ENCODE measurements around the gene LMNTD1.
"Not testable (repeated sequence)": the region's sequence is repeated elsewhere in the genome, so short reads cannot be mapped to it uniquely, and the experiment has no call there.

Gene LMNTD1

GRCh38 chr12:25553098-25553497, at the start of gene LMNTD1:
Gene LMNTD1, minus strand, starts transcription at chr12:25553283. Its CDS starts 324 bp downstream, at chr12:25552959.
- DNase-seq (ENCODE audit: low spot score): no peak

GRCh38 chr12:25598956-25599355, 45.9 kb upstream of the LMNTD1 start:
- DNase-seq (ENCODE audit: low spot score): no peak

- DNase-seq (ENCODE audit: low spot score): not testable (repeated sequence)
These were observed 42.4 kb upstream of the LMNTD1 start for GRCh38 chr12:25595496-25595895.

GRCh38 chr12:25594376-25594775, 41.3 kb upstream of the LMNTD1 start:
- DNase-seq (ENCODE audit: low spot score): no peak

- DNase-seq (ENCODE audit: low spot score): no peak
These were observed 39.8 kb upstream of the LMNTD1 start for GRCh38 chr12:25592725-25593495.

DNA sequence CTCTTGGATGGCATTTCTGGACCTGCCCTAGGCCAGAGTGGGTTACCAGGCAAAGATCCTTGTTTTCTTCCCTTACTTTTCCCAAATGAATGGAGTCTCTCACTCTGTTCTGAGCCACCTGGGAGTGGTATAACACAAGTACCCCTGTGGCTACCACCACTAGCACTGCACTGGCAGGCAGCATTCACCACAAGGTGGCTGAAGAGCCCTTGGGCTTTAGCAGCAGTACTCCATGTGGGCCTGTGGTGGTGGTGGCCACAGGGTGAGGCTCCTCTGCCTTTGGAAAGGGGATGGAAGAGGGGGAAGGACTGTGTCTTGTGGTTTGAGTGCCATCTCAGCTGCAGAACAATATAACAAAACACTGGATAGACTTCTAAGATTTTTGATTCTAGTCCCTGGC, 38.1 kb upstream of the LMNTD1 start:
- no peak for DNase-seq (ENCODE audit: low spot score)

GRCh38 chr12:25590011-25590721, 37.1 kb upstream of the LMNTD1 start:
- no peak for DNase-seq (ENCODE audit: low spot score)

GRCh38 chr12:25587346-25587745, 34.3 kb upstream of the LMNTD1 start:
- no peak for DNase-seq (ENCODE audit: low spot score)

GRCh38 chr12:25585662-25586061, 32.6 kb upstream of the LMNTD1 start:
- no peak for DNase-seq (ENCODE audit: low spot score)

- DNase-seq (ENCODE audit: low spot score): peak; percentile 51
These were observed 32.0 kb upstream of the LMNTD1 start for GRCh38 chr12:25585021-25585523.

- no peak for DNase-seq (ENCODE audit: low spot score)
These were observed 31.5 kb upstream of the LMNTD1 start for GRCh38 chr12:25584596-25584995.

DNA sequence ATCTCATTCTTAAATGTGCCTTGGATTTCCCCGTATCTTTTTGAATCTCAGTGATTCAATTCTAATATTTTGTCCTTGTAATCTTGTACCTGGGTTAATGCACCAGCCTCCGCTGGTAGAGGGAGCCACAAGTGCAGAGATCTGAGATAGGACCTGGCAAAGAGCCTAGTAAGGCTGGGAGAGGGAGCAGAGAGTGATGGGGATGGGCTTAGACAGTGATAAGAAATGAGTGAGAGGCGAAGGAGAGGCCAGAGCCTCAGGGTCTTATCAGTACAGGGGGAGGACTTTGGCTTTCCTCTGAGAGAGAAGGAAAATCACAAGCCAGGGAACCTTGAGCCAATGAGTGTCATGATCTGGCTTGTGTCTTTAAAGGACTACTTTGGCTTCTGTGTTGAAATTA, 30.5 kb upstream of the LMNTD1 start:
- DNase-seq (ENCODE audit: low spot score): no peak

GRCh38 chr12:25581067-25581466, 28.0 kb upstream of the LMNTD1 start:
- DNase-seq (ENCODE audit: low spot score): no peak

- DNase-seq (ENCODE audit: low spot score): no peak
These were observed 25.5 kb upstream of the LMNTD1 start for GRCh38 chr12:25578411-25579143.

DNA sequence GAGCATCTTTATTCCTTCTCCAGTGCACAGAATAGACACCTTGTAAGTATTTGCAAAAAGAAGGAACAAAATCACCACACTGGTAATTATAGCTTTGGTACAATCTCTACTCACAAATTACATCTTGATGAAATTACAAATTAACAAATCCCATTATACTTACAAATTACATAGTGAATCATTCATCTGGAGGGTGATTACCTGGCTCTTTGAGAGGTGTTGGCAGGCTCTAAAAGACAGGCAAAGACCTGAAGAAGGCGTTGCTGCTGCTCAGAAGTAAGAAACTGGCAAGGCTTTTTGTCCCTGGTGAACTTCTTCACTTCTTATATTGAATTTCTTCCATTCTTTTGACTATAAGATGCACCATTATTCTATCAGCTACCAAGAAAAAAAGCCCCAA, 21.7 kb upstream of the LMNTD1 start:
- DNase-seq (ENCODE audit: low spot score): no peak

DNA sequence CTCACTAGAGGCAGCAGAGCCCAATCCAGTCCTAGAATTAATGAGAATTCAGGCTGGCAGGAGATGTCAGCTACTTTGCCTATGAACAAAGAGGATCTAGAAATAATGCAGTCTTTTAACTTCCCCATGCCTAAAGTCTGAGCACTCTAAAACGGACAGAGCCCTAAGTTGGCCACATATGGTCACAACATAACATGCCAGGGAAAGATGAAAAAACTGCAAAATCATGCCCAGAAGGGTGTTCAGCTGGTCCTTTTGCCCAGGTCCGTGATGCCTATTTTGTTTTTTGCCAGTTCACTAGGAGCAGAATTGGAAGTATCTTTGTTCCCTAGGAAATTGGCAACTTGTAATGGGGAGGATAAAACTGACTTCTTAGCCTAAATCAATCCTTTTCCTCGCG, 20.3 kb upstream of the LMNTD1 start:
- no peak for DNase-seq (ENCODE audit: low spot score)

DNA sequence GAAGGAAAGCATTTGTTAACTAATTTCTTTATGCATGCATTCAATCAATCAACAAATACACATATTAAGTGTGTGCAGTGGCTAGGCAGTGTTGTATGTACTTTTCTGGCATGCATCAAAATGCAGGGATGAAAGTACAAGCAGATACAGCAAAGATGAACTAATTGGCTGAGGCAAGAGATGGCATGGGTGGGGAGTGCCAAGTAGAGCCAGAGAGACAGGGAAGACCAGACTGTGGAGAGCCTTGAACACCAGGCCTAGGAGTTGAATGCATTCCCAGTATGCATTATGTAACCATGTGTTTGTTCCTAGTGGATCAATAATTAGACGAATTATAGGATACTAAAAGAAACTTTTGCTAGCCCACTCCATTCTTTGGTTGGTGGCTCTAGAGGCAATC, 17.3 kb upstream of the LMNTD1 start:
- DNase-seq (ENCODE audit: low spot score): no peak

- DNase-seq (ENCODE audit: low spot score): no peak
These were observed 13.3 kb upstream of the LMNTD1 start for GRCh38 chr12:25566202-25566949.

GRCh38 chr12:25558586-25558985, 5.5 kb upstream of the LMNTD1 start:
- DNase-seq (ENCODE audit: low spot score): no peak

DNA sequence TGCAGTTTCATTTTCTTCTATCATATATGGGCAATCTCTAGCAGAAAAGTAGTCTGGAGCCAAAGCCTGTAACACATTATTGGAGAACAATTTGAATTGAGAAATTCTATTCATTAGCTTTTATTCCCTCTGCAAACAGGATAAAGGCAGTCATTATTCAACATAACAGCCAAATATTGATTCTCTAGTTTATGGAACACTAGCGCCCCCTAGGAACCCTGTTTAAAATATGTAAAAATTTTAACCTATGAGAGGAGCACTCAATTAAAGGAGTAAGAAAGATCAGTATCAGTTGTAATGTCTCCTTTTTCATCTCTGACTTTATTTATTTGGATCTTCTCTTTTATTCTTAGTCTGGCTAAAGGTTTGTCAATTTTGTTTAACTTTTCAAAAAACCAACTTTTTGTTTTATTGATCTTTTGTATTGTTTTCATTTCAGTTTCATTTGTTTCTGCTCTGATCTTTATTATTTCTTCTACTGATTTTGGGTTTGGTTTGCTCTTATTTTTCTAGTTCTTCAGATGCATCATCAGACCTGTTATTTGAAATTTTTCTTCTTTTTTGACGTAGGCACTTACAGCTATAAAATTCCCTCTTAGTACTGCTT, 4.8 kb upstream of the LMNTD1 start:
- peak; percentile 17 for DNase-seq (ENCODE audit: low spot score)

DNA sequence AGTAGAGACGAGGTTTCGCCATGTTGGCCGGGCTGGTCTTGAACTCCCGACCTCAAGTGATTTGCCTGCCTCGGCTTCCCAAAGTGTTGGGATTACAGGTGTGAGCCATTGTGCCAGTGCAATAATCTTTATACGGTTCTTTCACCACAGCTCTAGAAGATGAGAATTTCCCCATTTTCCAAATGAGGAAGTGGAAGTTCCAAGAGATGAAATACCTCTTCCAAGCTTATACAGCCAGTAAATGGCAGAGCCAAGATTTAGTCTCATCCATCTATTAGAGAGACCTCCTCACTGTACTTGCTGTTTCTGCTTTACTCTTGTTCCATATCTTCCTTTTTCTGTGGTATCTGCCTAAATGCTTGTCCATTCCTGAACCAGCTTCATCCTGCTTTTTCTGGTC, 3.1 kb upstream of the LMNTD1 start:
- DNase-seq (ENCODE audit: low spot score): no peak

- no peak for DNase-seq (ENCODE audit: low spot score)
These were observed 402 bp downstream of the LMNTD1 start for GRCh38 chr12:25552681-25553080.
